Retina (tissue), 1 donor: Measurements from ENCODE around the gene CCR7.

Experiments used
- DNase-seq: peaks from one replicate; pipeline ENCODE4 v3.0.0-alpha.2; 2016

Gene CCR7

GRCh38 chr17:40561294-40561870 is 3.9 kb downstream of the CCR7 start:
- DNase-seq: no peak

- no peak for DNase-seq
These were observed 4.5 kb downstream of the CCR7 start for GRCh38 chr17:40560592-40561293.

DNA sequence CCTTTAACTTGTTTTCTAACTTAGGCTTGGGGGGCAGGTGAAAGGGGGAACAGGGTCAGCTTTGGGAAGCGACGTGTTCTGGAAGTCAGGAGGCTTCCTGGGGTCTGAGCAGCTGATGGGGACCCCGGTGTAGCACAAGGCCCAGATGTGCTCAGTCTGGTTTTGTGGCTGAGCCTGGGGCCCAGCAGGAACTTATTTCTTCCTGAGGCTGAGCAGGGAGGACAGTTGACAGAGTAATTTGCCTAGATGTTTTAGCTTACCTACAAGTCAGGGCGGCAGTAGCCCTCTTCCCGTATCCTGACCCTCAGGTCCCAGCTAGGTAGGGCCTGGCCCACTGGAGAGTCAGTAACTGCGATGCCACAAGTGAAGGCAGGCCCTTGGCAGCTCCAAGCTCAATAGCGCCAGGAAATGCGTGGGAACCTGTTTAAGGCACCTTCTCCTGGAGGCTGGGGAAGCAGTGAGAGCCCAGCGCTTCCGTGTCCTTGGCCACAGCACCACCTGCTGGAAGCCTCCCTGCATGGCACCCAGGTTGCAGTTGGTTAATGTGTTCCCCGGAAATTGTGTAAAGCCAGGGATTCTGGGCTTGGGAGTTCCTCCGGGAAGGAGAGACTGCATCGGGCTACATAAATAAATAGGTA is 5.2 kb downstream of the CCR7 start:
- DNase-seq: peak; percentile 93

DNA sequence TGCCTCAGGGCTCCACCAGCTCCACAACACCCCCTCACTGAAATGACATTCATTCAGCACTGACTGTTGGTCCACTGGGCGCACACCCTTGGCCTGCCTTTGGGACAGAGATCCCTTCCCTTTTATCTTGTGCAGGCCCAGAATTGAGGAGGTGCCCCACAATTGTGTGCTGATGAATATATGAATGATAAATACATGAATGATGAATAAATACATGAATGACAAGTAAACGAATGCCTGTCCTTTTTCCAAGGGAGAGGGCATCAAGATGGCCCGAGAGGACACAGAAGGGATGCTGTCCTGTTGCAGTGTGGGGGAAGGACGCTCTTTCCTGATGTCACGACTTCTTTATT is 5.7 kb downstream of the CCR7 start:
- no peak for DNase-seq

DNA sequence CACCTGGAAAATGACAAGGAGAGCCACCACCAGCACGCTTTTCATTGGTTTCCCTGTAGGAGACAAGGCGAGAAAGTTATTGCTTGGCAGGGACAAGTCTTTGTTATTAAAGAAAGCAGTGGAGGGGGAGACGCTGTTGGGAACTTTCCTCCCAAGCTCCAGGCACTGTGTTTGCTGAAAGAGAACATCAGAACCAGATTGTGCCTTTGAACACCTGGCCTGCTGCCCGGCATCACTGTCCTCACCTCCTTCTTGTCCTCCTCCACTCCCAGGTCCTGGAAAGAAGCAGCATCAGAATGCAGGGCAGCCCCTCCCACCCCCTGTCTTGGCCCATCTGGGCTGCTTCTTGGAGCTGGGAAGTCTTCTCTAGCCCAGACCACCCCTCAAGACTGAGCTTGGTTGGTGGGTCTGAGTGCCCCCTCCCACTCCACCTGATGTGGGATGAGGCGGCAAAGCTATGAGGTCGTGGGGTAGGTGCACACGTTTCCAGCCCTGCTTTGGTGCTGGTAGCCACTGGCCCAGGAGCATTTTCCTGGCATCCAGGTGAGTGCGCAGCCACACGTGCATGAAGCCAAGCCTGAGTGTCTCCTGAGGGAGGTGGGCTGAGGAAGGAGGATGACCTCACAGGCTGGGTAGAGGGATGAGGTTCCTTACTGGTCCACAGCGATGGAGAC is 6.2 kb downstream of the CCR7 start:
- no peak for DNase-seq

DNA sequence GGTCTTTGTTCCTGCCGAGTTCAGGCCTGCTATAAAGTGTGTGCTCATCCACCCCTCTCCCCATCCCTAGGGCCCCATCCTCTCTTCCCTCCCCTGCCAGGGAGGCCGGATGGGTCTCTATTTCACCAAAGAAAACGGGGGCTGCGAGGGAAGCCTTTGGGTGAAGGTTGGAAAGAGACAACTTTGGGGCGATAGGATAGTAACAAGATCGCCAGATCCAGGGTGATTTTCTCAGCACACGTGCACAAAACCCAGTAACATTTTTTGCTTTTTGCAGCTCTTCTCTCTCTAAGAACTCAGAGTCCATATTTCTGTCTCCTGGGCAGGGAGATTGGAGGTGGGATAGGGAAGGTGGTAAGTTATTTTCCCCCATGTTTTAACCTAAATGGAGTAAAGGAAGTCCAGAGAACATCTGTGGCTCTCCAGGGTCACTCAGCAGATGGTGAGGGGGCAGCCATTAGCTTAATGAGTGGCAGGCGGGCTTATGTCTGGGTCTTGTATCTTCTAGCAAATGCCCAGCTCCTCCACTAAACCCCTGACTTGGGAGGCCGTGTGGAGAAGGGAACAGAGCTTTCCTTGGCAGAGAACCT is 6.9 kb downstream of the CCR7 start:
- DNase-seq: no peak

DNA sequence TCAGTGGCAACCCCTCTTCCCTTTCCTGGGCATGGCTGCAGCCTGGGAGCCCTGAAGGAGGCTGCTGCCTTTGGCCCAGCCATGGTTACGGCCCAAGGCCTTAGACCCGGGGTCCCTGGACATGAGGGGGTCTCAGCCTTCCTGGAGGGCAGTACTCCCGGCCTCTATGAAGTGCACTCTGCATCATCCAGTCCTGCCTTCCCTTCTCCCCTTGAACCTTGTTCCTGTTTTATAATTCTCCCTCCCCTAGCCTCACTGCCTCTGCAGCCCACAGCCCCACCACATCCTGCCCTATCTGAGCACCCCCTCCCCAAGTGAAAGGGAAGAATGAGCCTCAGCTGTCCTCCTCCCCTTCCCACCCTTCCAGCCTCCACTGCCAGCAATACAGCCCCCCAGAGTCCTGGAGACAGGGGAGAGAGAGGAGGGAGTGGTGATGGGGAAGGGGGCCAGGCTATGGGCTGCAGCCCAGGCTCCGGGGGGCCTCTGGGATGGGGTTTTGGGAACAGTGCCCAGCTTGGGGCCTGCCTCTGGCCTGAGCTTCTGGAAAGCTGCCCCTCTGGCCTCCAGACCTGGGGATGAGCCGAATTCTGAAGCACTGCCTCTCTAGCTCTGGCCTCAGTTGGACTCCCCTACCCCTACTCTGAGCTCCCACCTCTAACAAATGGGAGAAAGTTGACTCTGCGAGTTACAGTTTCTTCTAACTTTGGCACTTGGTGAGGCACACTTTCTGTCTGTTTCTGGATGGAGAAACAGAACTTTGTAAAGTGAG is 7.6 kb downstream of the CCR7 start:
- DNase-seq: no peak

- DNase-seq: peak; percentile 80
These were observed 8.3 kb downstream of the CCR7 start for GRCh38 chr17:40556884-40557414.

- DNase-seq: no peak
These were observed 9.0 kb downstream of the CCR7 start for GRCh38 chr17:40556198-40556661.

DNA sequence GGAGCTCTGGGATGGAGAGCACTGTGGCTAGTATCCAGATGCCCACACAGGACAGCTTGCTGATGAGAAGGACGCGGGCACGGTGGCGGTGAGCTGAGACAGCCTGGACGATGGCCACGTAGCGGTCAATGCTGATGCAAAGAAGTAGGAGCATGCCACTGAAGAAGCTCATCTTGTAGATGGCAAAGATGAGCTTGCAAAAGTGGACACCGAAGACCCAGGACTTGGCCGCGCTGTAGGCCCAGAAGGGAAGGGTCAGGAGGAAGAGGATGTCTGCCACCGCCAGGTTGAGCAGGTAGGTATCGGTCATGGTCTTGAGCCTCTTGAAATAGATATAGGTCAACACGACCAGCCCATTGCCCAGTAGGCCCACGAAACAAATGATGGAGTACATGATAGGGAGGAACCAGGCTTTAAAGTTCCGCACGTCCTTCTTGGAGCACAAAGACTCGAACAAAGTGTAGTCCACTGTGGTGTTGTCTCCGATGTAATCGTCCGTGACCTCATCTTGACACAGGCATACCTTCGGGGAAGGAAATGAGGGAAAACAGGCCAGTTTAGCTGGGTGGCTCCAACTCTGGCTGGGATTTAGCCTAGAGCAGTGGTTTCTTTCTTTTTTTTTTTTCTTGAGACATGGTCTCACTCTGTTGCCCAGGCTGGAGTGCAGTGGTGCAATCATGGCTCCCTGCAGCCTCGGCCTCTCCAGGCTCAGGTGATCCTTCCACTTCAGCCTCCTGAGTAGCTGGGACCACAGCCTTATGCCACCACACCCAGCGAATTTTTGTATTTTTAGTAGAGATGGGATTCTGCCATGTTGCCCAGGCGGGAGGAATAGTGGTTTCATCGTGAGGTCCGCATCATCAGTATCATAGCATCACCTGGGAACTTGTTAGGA is 9.7 kb downstream of the CCR7 start:
- no peak for DNase-seq

DNA sequence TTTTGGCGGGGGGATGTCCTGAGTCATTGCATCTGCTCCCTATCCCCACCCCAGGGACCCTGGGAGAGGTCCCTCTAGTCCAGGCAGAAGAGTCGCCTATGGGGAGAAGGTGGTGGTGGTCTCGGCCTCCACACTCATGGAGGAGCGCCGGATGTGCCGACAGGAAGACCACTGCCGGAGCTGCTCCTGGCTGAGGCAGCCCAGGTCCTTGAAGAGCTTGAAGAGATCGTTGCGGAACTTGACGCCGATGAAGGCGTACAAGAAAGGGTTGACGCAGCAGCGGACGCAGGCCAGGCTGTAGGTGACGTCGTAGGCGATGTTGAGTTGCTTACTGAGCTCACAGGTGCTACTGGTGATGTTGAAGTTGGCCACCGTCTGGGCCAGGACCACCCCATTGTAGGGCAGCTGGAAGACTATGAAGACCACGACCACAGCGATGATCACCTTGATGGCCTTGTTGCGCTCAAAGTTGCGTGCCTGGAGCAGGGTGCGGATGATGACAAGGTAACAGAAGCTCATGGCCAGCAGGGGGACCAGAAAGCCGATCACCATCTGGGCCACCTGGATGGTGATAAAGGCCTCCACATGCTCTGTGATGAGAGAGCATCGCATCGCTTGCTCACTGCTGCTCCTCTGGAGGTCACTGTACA is 10.5 kb downstream of the CCR7 start:
- DNase-seq: no peak

GRCh38 chr17:40553694-40554534 is 11.4 kb downstream of the CCR7 start:
- DNase-seq: no peak

DNA sequence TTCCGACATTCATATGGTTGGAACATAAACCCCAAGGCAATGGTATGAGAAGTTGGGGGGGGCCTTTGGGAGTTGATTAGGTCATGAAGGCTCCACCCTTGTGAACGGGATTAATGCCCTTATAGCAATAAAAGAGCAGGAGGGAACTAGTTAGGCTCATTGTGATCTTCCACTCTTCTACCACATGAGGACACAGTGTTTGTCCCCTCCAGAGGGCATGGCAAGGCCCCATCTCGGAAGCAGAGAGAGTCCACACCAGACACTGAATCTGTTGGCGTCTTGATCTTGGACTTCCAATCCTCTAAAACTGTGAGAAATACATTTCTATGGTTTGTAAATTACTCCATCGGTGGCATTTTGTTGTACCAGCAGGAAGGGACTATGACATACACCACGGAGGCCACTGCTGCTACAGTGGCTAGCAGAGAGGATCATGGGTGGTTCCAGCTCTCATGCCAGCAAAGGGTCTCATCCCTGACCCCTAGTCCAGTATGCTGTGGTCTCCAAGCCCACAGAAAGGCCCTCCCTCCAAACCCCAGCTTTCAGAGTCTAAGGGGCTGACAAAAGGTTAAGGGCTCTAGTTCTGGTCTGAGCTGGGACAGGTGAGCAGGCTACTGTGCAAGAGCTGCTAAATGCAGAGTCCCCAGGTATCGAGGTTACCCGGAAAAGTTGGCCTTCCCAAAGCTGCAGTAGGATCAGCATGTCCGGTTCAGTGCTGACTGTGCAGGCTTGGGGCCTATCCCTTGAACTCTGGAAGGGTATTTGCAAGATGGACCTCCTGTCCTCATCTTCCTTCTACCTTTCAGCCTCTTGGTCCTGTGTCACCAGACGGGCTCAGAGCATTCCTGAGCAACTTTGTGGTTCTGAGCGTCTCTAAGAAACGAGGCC is 12.2 kb downstream of the CCR7 start:
- no peak for DNase-seq

GRCh38 chr17:40551879-40552768 is 13.1 kb downstream of the CCR7 start:
- DNase-seq: peak; percentile 92

DNA sequence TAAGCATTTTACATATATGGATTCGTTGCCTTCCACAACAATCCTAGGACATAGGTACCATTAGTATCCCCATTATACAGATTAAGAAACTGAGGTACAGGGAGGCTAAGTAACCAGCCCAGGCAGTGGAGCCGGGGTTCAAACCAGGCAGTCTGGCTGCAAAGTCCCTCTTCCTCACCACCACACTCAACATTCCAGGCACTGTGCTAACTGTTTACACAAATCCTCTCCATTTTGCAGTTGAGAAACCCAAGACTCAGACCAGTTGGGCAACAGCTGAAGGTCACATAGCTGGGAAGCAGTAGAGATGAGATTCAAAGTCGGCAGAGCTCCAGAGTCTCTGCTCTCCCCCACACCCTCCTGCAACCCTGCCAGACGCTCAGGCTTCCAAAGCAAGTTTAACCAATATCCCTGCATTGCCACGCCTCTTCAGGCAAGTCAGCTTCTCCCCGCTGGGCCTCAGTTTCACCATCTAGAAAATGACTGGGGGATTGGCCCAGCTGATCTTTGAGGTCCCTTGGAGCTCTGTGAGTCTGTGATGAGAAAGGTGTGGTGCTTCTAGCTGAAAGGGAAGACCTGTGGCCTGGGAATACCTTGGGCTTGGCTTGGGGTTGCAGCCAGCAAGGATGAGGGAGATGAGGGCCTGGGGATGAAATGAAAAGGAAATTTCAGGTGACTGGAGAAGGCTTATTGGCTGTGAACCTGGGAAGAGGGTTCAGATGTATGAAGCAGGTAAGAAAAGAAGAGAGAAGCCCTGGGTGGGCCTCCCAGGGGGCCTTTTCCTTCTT is 14.0 kb downstream of the CCR7 start:
- DNase-seq: no peak

GRCh38 chr17:40550608-40551007 is 14.7 kb downstream of the CCR7 start:
- DNase-seq: no peak
